GM12891 (cell line): ENCODE data around the gene CPXM1.

Source experiments
- PAX5 ChIP-seq: IDR thresholded peaks from 2 replicates; pipeline ENCODE4 v1.6.1; 2011; ENCODE audit warnings: low read length, moderate library complexity, mild to moderate bottlenecking; ENCODE audit not compliant: insufficient read depth, severe bottlenecking
- POLR2A ChIP-seq: IDR thresholded peaks from 2 replicates; pipeline ENCODE4 v1.6.1; 2011; ENCODE audit warnings: low read depth, low read length, control low read depth
- POLR2AphosphoS5 ChIP-seq: IDR thresholded peaks from 2 replicates; pipeline ENCODE4 v1.6.1; 2011; ENCODE audit warnings: low read depth, low read length, control low read depth
- POU2F2 ChIP-seq: IDR thresholded peaks from 2 replicates; pipeline ENCODE4 v1.6.1; 2011; ENCODE audit warnings: low read depth, mild to moderate bottlenecking, control low read depth, low read length, moderate library complexity
- SPI1 ChIP-seq: IDR thresholded peaks from 2 replicates; pipeline ENCODE4 v1.6.1; 2011; ENCODE audit warnings: low read depth, low read length, control low read depth
- TAF1 ChIP-seq: IDR thresholded peaks from 2 replicates; pipeline ENCODE4 v1.6.1; 2011; ENCODE audit warnings: low read depth, low read length, control low read depth

GRCh38 chr20:2838170-2838797 is 37.9 kb upstream of the CPXM1 start:
- TF ChIP-seq PAX5 (no peak), POLR2A (no peak), POLR2AphosphoS5 (no peak), TAF1 (no peak), SPI1 (no peak), POU2F2 (no peak)
